Endothelial cell of umbilical vein (primary cell): ENCODE results near the gene HTRA3. TPM values are rescaled to one million over a fixed set of nuclear protein-coding genes. Genes with fewer than 3 reads are reported as not detected.

Experiments used
- BruUV-seq: library from RNA; stranded (reverse); fragments of 400-500 nt; replicated peaks from 2 replicates; lab custom pipeline; 2021; lab: Mats Ljungman, UMichigan
- CTCF ChIA-PET: fragments of 300-600, 350-600 bp; sonication (Branson Sonifier 250); formaldehyde crosslinking; loops from one replicate; lab custom pipeline; 2021; ENCODE audit warnings: antibody characterized with exemption, inconsistent platforms; lab: Charles Lee
- POLR2A ChIA-PET: fragments of 300-600, 350-600 bp; sonication (Branson Sonifier 250); formaldehyde crosslinking; loops from one replicate; lab custom pipeline; 2021; ENCODE audit warnings: antibody characterized with exemption, inconsistent platforms; lab: Charles Lee
- DNase-seq: peaks from one replicate; pipeline ENCODE4 v3.0.0-alpha.2; 2011; ENCODE audit warnings: low read depth, low spot score
- FAIRE-seq: peaks from 2 replicates; lab custom pipeline; 2011; peaks lifted over from hg19 to GRCh38; lab: Jason Lieb, UNC
- H2AFZ ChIP-seq: 2 replicates; pipeline ENCODE4 v1.6.0; 2012; ENCODE audit warnings: low read depth, low read length, control low read depth, inconsistent platforms
- H3K27ac ChIP-seq: 2 replicates; pipeline ENCODE4 v1.5.1; 2011; ENCODE audit warnings: low read depth, mild to moderate bottlenecking, control low read depth, low read length, moderate library complexity; ENCODE audit not compliant: insufficient read depth
- H3K27me3 ChIP-seq, 2 experiments: 2 replicates each; pipeline versions ENCODE4 v1.6.0 to v1.6.1; 2011; ENCODE audit warnings: low read length in 2 of 2, mixed read lengths in 1 of 2; ENCODE audit not compliant: control insufficient read depth in 2 of 2, insufficient read depth in 2 of 2
- H3K36me3 ChIP-seq, 2 experiments: 2 replicates in 1 of 2; 3 replicates in 1 of 2; pipeline ENCODE4 v1.5.1; 2011; ENCODE audit warnings: low read length in 2 of 2, mild to moderate bottlenecking in 1 of 2, moderate library complexity in 1 of 2; ENCODE audit not compliant: control insufficient read depth in 2 of 2, insufficient read depth in 2 of 2; ENCODE audit errors: extremely low read depth in 1 of 2
- H3K4me1 ChIP-seq: 3 replicates; pipeline ENCODE4 v1.5.1; 2011; ENCODE audit warnings: mild to moderate bottlenecking, low read length; ENCODE audit not compliant: control insufficient read depth, insufficient read depth; ENCODE audit errors: extremely low read depth
- H3K4me2 ChIP-seq: 2 replicates; pipeline ENCODE4 v1.6.1; 2011; ENCODE audit warnings: low read length, control low read depth, mixed read lengths; ENCODE audit not compliant: insufficient read depth
- H3K4me3 ChIP-seq, 3 experiments: fragments of 200-600 bp in 1 of 3; sonication (generic), shearing (Covaris generic) in 1 of 3; replicated peaks in 1 of 3; 2 replicates each; pipeline ENCODE4 v1.5.1; 2011 to 2016; ENCODE audit warnings: control low read depth in 3 of 3, low read length in 3 of 3, mild to moderate bottlenecking in 2 of 3, inconsistent platforms in 1 of 3, low read depth in 1 of 3, moderate library complexity in 1 of 3; ENCODE audit not compliant: insufficient read depth in 1 of 3
- H3K79me2 ChIP-seq: 2 replicates; pipeline ENCODE4 v1.6.0; 2012; ENCODE audit warnings: low read length, inconsistent platforms; ENCODE audit not compliant: control insufficient read depth, insufficient read depth
- H3K9ac ChIP-seq: replicated peaks from 2 replicates; pipeline ENCODE3; 2011; ENCODE audit warnings: low read length, control low read depth; ENCODE audit not compliant: insufficient read depth; ENCODE audit errors: extremely low read depth
- H3K9me1 ChIP-seq: replicated peaks from 3 replicates; pipeline ENCODE4 v1.6.0; 2011; ENCODE audit warnings: mild to moderate bottlenecking, low read length; ENCODE audit not compliant: control insufficient read depth, insufficient read depth; ENCODE audit errors: extremely low read depth
- H3K9me3 ChIP-seq: replicated peaks from 2 replicates; pipeline ENCODE4 v1.5.1; 2012; ENCODE audit warnings: low read length, inconsistent platforms; ENCODE audit not compliant: control insufficient read depth, insufficient read depth
- H4K20me1 ChIP-seq: replicated peaks from 2 replicates; pipeline ENCODE3; 2011; ENCODE audit warnings: mild to moderate bottlenecking, low read length; ENCODE audit not compliant: control insufficient read depth, insufficient read depth; ENCODE audit errors: extremely low read depth
- GATA2 ChIP-seq: IDR thresholded peaks from 2 replicates; pipeline ENCODE4 v1.7.0; 2011; ENCODE audit warnings: low read depth, mild to moderate bottlenecking, moderate library complexity, mixed read lengths, low read length; ENCODE audit not compliant: insufficient read length, insufficient read depth
- JUN ChIP-seq: IDR thresholded peaks from 2 replicates; pipeline ENCODE4 v1.6.1; 2011; ENCODE audit warnings: borderline replicate concordance, low read depth; ENCODE audit not compliant: insufficient read length, insufficient read depth
- POLR2A ChIP-seq: IDR thresholded peaks from 2 replicates; pipeline ENCODE4 v1.6.1; 2012; ENCODE audit warnings: low read depth, mild to moderate bottlenecking, control low read depth, low read length
- POLR2AphosphoS5 ChIP-seq: IDR thresholded peaks from 2 replicates; pipeline ENCODE4 v1.6.1; 2012; ENCODE audit warnings: low read depth, mild to moderate bottlenecking, control low read depth, low read length, moderate library complexity; ENCODE audit not compliant: insufficient read depth
- dilution Hi-C: fragments of 300-500 bp; cut with MboI; formaldehyde crosslinking; loops from one replicate; pipeline ENCODE4 v1.15.0; 2019; ENCODE audit warnings: low sequenced_read_pairs; ENCODE audit not compliant: extremely low pct_ligation_motif_present
- intact Hi-C: fragments of 100-400 bp; cut with micrococcal nuclease; formaldehyde crosslinking; loops from one replicate; pipeline ENCODE4 v1.10.0; 2022
- polyA plus RNA-seq, 4 experiments: library from polyadenylated mRNA; depleted of rRNA in 3 of 4; stranded (reverse) in 3 of 4; unstranded in 1 of 4; fragments of >200 nt; gene quantifications; 2 replicates each; pipeline versions ENCODE4 v1.2.1 to v1.2.3, GENCODE V29; 2011 to 2012; ENCODE audit warnings: missing spikeins in 1 of 4
- total RNA-seq: library from RNA; stranded (reverse); gene quantifications from 2 replicates; pipeline ENCODE4 v1.2.3, GENCODE V29; 2021
- TF ChIP-seq, protein P1 (sequence below), 2 donors: IDR thresholded peaks; 1 replicate in 1 of 2; 2 replicates in 1 of 2; pipeline ENCODE4 v1.5.1; 2011; ENCODE audit warnings: low read length in 2 of 2, mild to moderate bottlenecking in 2 of 2, moderate library complexity in 2 of 2, control low read depth in 1 of 2, inconsistent platforms in 1 of 2, low read depth in 1 of 2; ENCODE audit not compliant: insufficient read depth in 1 of 2; ENCODE audit errors: extremely low read depth in 1 of 2

Gene HTRA3
- total and polyA plus RNA-seq, 2 donors (not counting 3 experiments of a cell fraction or from before 2014, with no cell fraction given) = 9.0 to 12.0 TPM

DNA sequence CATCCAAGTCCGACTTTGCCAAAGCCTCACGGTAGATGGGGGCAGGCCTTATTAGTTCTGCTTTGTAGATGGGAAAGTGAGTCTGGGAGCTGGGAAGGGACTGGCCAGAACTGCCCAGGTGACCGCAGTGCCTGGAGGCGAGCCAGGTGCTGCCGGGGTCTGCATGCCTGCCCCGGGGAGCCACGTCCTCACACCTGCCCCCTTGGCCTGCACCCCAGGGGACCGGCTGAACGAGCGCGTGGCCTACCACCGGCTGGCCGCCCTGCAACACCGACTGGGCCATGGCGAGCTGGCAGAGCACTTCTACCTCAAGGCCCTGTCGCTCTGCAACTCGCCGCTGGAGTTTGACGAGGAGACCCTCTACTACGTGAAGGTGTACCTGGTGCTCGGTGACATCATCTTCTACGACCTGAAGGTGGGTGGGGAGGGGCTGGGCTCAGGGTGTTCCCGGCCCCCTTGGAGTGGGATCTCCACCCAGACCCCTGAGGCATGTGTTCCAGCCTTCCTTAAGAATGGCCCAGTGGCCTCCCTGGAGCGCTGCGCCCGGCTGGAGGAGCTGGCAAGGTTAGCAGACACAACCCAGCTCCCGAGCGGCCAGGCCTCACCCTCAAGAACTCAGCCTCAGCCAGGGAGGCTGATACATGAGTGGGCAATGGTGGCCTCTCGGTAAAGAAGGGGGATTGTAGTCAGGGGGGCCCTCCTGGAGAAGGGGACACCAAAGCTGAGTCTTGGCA is 32.1 kb upstream of the HTRA3 start:
- Histone ChIP-seq H3K36me3 (peaks cover 26 to 92% of the 10 kb centered on the region in 2 experiments), H3K9me1 (no peaks in the 10 kb centered on the region), H3K9ac (no peak overlapping the region), H4K20me1 (no peaks in the 10 kb centered on the region), H3K4me2 (no peak overlapping the region), H3K27me3 (no peaks in the 10 kb centered on the region), H3K9me3 (no peaks in the 10 kb centered on the region), H2AFZ (no peak overlapping the region), H3K79me2 (peaks cover 6% of the 10 kb centered on the region), H3K4me1 (no peaks in the 10 kb centered on the region), H3K4me3 (no peak overlapping the region), H3K27ac (no peak overlapping the region)
- dilution Hi-C loops = no loop called here
- no TSS peak for BruUV-seq
- ChIA-PET CTCF (interaction anchor here (1.2 to 1.9 kb wide), 2 partner anchors 29 to 61 kb away, joined by 6 to 8 read pairs; no protein-coding TSS in a partner anchor), POLR2A (no interaction called here)
- intact Hi-C loops = no loop called here
- DNase-seq = no peak
- no peak for FAIRE-seq
- peak; percentile 11 for TF ChIP-seq POLR2AphosphoS5
- TF ChIP-seq, protein P1, sequence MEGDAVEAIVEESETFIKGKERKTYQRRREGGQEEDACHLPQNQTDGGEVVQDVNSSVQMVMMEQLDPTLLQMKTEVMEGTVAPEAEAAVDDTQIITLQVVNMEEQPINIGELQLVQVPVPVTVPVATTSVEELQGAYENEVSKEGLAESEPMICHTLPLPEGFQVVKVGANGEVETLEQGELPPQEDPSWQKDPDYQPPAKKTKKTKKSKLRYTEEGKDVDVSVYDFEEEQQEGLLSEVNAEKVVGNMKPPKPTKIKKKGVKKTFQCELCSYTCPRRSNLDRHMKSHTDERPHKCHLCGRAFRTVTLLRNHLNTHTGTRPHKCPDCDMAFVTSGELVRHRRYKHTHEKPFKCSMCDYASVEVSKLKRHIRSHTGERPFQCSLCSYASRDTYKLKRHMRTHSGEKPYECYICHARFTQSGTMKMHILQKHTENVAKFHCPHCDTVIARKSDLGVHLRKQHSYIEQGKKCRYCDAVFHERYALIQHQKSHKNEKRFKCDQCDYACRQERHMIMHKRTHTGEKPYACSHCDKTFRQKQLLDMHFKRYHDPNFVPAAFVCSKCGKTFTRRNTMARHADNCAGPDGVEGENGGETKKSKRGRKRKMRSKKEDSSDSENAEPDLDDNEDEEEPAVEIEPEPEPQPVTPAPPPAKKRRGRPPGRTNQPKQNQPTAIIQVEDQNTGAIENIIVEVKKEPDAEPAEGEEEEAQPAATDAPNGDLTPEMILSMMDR (IDR thresholded peaks at IDR 0.05; ENCODE audit: extremely low read depth in 1 of 2, insufficient read depth in 1 of 2, low read depth in 1 of 2, low read length in 2 of 2) = no peak
- TF ChIP-seq JUN = no peak
- TF ChIP-seq POLR2A = no peak
- TF ChIP-seq GATA2 = no peak
